ENCODE data around the gene NOC2L. TPM values are rescaled to one million over a fixed set of nuclear protein-coding genes. Genes with fewer than 3 reads are reported as not detected.
A peak's percentile ranks its signal among the peaks of the same experiment; 100 is the strongest.

The NOC2L gene
- total RNA-seq, 1 donor from 2014 or later = 95.6 TPM

GRCh38 chr1:944341-945325 lies 14.4 kb downstream of the NOC2L start:
- Histone ChIP-seq H3K4me3 (ENCODE audit: low read depth, low read length) (no peak overlapping the region), H3K27me3 (ENCODE audit: control insufficient read depth, insufficient read depth, low read length) (peaks cover 7% of the 10 kb centered on the region), H3K36me3 (ENCODE audit: control insufficient read depth, insufficient read depth, low read length) (no peaks in the 10 kb centered on the region)
- TF ChIP-seq CTCF (IDR thresholded peaks at IDR 0.05; ENCODE audit: insufficient read depth, low read length, poor library complexity, severe bottlenecking) = no peak
- no peak for DNase-seq (ENCODE audit: low read depth)

- H3K36me3 ChIP-seq (ENCODE audit: control insufficient read depth, insufficient read depth, low read length) = no peaks in the 10 kb centered on the region
- TF ChIP-seq CTCF (IDR thresholded peaks at IDR 0.05; ENCODE audit: insufficient read depth, low read length, poor library complexity, severe bottlenecking) = no peak
- DNase-seq (ENCODE audit: low read depth) = no peak
- H3K4me3 ChIP-seq (ENCODE audit: low read depth, low read length) = no peak overlapping the region
- peaks cover 15% of the 10 kb centered on the region for H3K27me3 ChIP-seq (ENCODE audit: control insufficient read depth, insufficient read depth, low read length)
Observed at GRCh38 chr1:943545-944340, 15.3 kb downstream of the NOC2L start.

GRCh38 chr1:942864-943533 lies 16.1 kb downstream of the NOC2L start:
- Histone ChIP-seq H3K4me3 (ENCODE audit: low read depth, low read length) (peak overlapping the region; percentile 36), H3K36me3 (ENCODE audit: control insufficient read depth, insufficient read depth, low read length) (no peaks in the 10 kb centered on the region), H3K27me3 (ENCODE audit: control insufficient read depth, insufficient read depth, low read length) (peaks cover 18% of the 10 kb centered on the region)
- DNase-seq (ENCODE audit: low read depth) = no peak
- TF ChIP-seq CTCF (IDR thresholded peaks at IDR 0.05; ENCODE audit: insufficient read depth, low read length, poor library complexity, severe bottlenecking) = no peak

- Histone ChIP-seq H3K4me3 (ENCODE audit: low read depth, low read length) (peak overlapping the region; percentile 36), H3K36me3 (ENCODE audit: control insufficient read depth, insufficient read depth, low read length) (no peaks in the 10 kb centered on the region), H3K27me3 (ENCODE audit: control insufficient read depth, insufficient read depth, low read length) (peaks cover 23% of the 10 kb centered on the region)
- DNase-seq (ENCODE audit: low read depth) = no peak
- no peak for TF ChIP-seq CTCF (IDR thresholded peaks at IDR 0.05; ENCODE audit: insufficient read depth, low read length, poor library complexity, severe bottlenecking)
Observed at GRCh38 chr1:942411-942821, 16.6 kb downstream of the NOC2L start.

- no peak for DNase-seq (ENCODE audit: low read depth)
- peaks cover 26% of the 10 kb centered on the region for H3K27me3 ChIP-seq (ENCODE audit: control insufficient read depth, insufficient read depth, low read length)
Observed at GRCh38 chr1:941588-942383, 17.3 kb downstream of the NOC2L start.

More at GRCh38 chr1:941588-942383, 17.3 kb downstream of the NOC2L start:
- Histone ChIP-seq H3K4me3 (ENCODE audit: low read depth, low read length) (peak overlapping the region; percentile 36), H3K36me3 (ENCODE audit: control insufficient read depth, insufficient read depth, low read length) (no peaks in the 10 kb centered on the region)
- TF ChIP-seq CTCF (IDR thresholded peaks at IDR 0.05; ENCODE audit: insufficient read depth, low read length, poor library complexity, severe bottlenecking) = no peak
